HepG2 (cell line): ENCODE data around the gene ESYT1. TPM values are rescaled to one million over a fixed set of nuclear protein-coding genes. Genes with fewer than 3 reads are reported as not detected.

Source experiments
- ASH2L ChIP-seq: fragments of 300-600, 200-600 bp; sonication (generic); IDR thresholded peaks from 2 replicates; pipeline ENCODE4 v1.7.0; 2017; ENCODE audit warnings: low read depth, mild to moderate bottlenecking, moderate library complexity, mixed read lengths, low read length; ENCODE audit not compliant: insufficient read length
- BORCS8-MEF2B ChIP-seq: sonication (generic); formaldehyde crosslinking; IDR thresholded peaks from 2 replicates; pipeline ENCODE4 v1.8.0; 2022; ENCODE audit warnings: mild to moderate bottlenecking, missing genetic modification reagents
- CCDC6 ChIP-seq: sonication (generic); formaldehyde crosslinking; IDR thresholded peaks from 2 replicates; pipeline ENCODE4 v1.8.1; 2022; ENCODE audit warnings: mild to moderate bottlenecking, missing genetic modification reagents, moderate library complexity
- CENPT ChIP-seq: sonication (generic); formaldehyde crosslinking; IDR thresholded peaks from 2 replicates; pipeline ENCODE4 v1.8.0; 2022; ENCODE audit warnings: low read depth, mild to moderate bottlenecking, moderate library complexity, missing genetic modification reagents
- FOSL2 ChIP-seq: sonication (generic); formaldehyde crosslinking; IDR thresholded peaks from 2 replicates; pipeline ENCODE4 v1.4.0; 2020; ENCODE audit warnings: missing genetic modification reagents
- MTA3 ChIP-seq: sonication (generic); formaldehyde crosslinking; IDR thresholded peaks from 2 replicates; pipeline ENCODE4 v1.4.0; 2020; ENCODE audit warnings: missing genetic modification reagents
- POGZ ChIP-seq: sonication (generic); formaldehyde crosslinking; IDR thresholded peaks from 2 replicates; pipeline ENCODE4 v1.4.0; 2020; ENCODE audit warnings: mild to moderate bottlenecking, missing genetic modification reagents
- PRMT3 ChIP-seq: sonication (generic); formaldehyde crosslinking; IDR thresholded peaks from 2 replicates; pipeline ENCODE4 v1.8.1; 2022; ENCODE audit warnings: low read depth, mild to moderate bottlenecking, moderate library complexity, missing genetic modification reagents, borderline replicate concordance
- SSRP1 ChIP-seq: IDR thresholded peaks from 2 replicates; pipeline ENCODE4 v1.6.1; 2016; ENCODE audit warnings: control low read depth
- TAF15 ChIP-seq: fragments of 200-400 bp; formaldehyde crosslinking; IDR thresholded peaks from one replicate; pipeline ENCODE4 v1.6.1; 2018; ENCODE audit warnings: mild to moderate bottlenecking, low read depth, low read length; ENCODE audit not compliant: poor library complexity, severe bottlenecking
- U2AF1 ChIP-seq: fragments of 200-400 bp; formaldehyde crosslinking; optimal IDR thresholded peaks from 2 replicates; pipeline ENCODE3; 2017; ENCODE audit warnings: mild to moderate bottlenecking, low read depth, low read length
- ZIK1 ChIP-seq: sonication (generic); formaldehyde crosslinking; IDR thresholded peaks from 2 replicates; pipeline ENCODE4 v1.5.0; 2020; ENCODE audit warnings: mild to moderate bottlenecking, low read depth, missing genetic modification reagents, borderline replicate concordance
- ZKSCAN1 ChIP-seq: fragments of 150-350 bp; IDR thresholded peaks from 2 replicates; pipeline ENCODE4 v1.6.1; 2014; ENCODE audit warnings: low read length
- ZNF343 ChIP-seq: sonication (generic); formaldehyde crosslinking; IDR thresholded peaks from 2 replicates; pipeline ENCODE4 v1.4.0; 2020; ENCODE audit warnings: mild to moderate bottlenecking, missing genetic modification reagents
- ZNF558 ChIP-seq: sonication (generic); formaldehyde crosslinking; IDR thresholded peaks from 2 replicates; pipeline ENCODE4 v1.9.0; 2022; ENCODE audit warnings: mild to moderate bottlenecking, missing genetic modification reagents, borderline replicate concordance
- ZNF644 ChIP-seq: IDR thresholded peaks from 2 replicates; pipeline ENCODE4 v1.6.1; 2016; ENCODE audit warnings: low read depth
- ZNF781 ChIP-seq: sonication (generic); formaldehyde crosslinking; IDR thresholded peaks from 2 replicates; pipeline ENCODE4 v1.5.1; 2020; ENCODE audit warnings: borderline replicate concordance, mild to moderate bottlenecking, missing genetic modification reagents; ENCODE audit errors: not compliant biosample characterization
- ZNF839 ChIP-seq: sonication (generic); formaldehyde crosslinking; IDR thresholded peaks from 2 replicates; pipeline ENCODE4 v1.4.0; 2020; ENCODE audit warnings: missing genetic modification reagents, mild to moderate bottlenecking, borderline replicate concordance
- polyA plus RNA-seq, 8 experiments: library from polyadenylated mRNA; depleted of rRNA in 3 of 8; stranded (reverse) in 7 of 8; unstranded in 1 of 8; fragments of >200 nt; fragmentation: Illumina TruSeq in 4 of 8; extraction: Trizol in 4 of 8; gene quantifications; 2 replicates each; pipeline versions ENCODE4 v1.2.1 to v1.2.3, GENCODE V29; 2011 to 2016; ENCODE audit warnings: low read depth in 4 of 8, missing spikeins in 1 of 8, mixed read lengths in 1 of 8; ENCODE audit not compliant: insufficient read depth in 1 of 8
- total RNA-seq, 5 experiments: library from RNA; depleted of rRNA; stranded (reverse); fragments of >200 nt; fragmentation: Illumina TruSeq; extraction: Trizol; gene quantifications; 2 replicates each; pipeline ENCODE4 v1.2.3, GENCODE V29; 2016; ENCODE audit warnings: low read depth in 1 of 5
- TF ChIP-seq, protein P1 (sequence below): sonication (generic); formaldehyde crosslinking; IDR thresholded peaks from 2 replicates; pipeline ENCODE4 v1.4.0; 2020; ENCODE audit warnings: missing genetic modification reagents
- TF ChIP-seq, protein P2 (sequence below): sonication (generic); formaldehyde crosslinking; IDR thresholded peaks from 2 replicates; pipeline ENCODE4 v1.8.0; 2022; ENCODE audit warnings: missing genetic modification reagents, mild to moderate bottlenecking, borderline replicate concordance
- TF ChIP-seq, protein P3 (sequence below): fragments of 450-650 bp; IDR thresholded peaks from 2 replicates; pipeline ENCODE4 v1.6.1; 2016

Gene ESYT1
- total and polyA plus RNA-seq, 2 of the 13 experiments (the other 11 are each of a cell fraction or from before 2014, with no cell fraction given) = 66.9 to 71.0 TPM

DNA sequence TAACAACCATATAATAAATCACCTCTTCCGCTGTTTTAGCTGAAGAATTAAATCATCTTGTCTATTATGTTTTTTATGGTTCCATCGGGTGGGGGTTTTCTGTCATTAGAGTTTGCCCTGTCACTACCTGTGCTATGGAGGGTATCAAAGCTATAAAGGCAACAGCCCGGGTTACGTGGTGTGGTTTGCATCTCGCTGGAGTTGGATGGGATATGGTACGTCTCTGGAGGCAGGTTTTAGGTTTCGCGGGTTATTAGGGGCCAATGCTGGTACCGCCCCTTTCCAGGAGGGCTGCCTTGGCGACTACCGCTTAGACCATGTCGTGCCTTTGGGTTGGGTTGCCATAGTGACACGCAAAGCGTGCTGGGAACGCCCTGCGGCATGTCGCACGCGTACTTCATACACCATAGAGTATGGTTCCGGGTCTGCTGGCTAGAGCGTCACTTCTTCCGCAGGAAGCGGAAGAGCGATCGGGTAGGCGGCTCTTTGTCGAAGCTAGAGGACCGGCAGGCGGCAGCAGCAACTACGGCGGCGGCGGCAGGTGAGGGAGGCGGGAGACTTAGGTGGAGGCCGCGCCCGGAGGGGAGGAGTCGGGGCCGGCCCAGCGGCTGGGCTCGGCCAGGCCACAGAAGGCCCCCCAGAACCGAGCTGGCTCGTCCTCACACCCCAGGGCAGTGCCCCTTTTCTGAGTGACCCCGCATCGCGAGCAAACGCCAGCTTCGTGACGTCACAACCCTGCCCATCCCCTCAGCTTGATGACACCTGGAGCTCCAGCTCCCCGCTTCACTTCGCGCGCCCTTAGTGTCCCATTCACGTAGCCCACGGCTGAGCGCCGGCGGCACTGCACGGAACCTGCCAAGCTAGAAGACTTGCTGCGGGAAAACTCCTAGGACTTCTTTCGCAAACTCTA, 10.0 kb upstream of the ESYT1 start, which contains the start of gene ZC3H10 (continued):
- 0 out of 2 replicates have a peak, but pooled peaks have one; percentile 56 for TF ChIP-seq ZNF558
- TF ChIP-seq FOSL2 = peak; percentile 65
- peak; percentile 92 for TF ChIP-seq TAF15
- TF ChIP-seq, protein P1, sequence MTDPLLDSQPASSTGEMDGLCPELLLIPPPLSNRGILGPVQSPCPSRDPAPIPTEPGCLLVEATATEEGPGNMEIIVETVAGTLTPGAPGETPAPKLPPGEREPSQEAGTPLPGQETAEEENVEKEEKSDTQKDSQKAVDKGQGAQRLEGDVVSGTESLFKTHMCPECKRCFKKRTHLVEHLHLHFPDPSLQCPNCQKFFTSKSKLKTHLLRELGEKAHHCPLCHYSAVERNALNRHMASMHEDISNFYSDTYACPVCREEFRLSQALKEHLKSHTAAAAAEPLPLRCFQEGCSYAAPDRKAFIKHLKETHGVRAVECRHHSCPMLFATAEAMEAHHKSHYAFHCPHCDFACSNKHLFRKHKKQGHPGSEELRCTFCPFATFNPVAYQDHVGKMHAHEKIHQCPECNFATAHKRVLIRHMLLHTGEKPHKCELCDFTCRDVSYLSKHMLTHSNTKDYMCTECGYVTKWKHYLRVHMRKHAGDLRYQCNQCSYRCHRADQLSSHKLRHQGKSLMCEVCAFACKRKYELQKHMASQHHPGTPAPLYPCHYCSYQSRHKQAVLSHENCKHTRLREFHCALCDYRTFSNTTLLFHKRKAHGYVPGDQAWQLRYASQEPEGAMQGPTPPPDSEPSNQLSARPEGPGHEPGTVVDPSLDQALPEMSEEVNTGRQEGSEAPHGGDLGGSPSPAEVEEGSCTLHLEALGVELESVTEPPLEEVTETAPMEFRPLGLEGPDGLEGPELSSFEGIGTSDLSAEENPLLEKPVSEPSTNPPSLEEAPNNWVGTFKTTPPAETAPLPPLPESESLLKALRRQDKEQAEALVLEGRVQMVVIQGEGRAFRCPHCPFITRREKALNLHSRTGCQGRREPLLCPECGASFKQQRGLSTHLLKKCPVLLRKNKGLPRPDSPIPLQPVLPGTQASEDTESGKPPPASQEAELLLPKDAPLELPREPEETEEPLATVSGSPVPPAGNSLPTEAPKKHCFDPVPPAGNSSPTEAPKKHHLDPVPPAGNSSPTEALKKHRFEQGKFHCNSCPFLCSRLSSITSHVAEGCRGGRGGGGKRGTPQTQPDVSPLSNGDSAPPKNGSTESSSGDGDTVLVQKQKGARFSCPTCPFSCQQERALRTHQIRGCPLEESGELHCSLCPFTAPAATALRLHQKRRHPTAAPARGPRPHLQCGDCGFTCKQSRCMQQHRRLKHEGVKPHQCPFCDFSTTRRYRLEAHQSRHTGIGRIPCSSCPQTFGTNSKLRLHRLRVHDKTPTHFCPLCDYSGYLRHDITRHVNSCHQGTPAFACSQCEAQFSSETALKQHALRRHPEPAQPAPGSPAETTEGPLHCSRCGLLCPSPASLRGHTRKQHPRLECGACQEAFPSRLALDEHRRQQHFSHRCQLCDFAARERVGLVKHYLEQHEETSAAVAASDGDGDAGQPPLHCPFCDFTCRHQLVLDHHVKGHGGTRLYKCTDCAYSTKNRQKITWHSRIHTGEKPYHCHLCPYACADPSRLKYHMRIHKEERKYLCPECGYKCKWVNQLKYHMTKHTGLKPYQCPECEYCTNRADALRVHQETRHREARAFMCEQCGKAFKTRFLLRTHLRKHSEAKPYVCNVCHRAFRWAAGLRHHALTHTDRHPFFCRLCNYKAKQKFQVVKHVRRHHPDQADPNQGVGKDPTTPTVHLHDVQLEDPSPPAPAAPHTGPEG = no peak; the same call in 1 of the 2 replicates
- peak; percentile 94; the same call in 1 of the 2 replicates for TF ChIP-seq CCDC6 (CRISPR knock-in tag)
- TF ChIP-seq ZIK1 = peak; percentile 59; the same call in 1 of the 2 replicates
- TF ChIP-seq CENPT (CRISPR knock-in tag) = no peak
- peak; percentile 87; the same call in 1 of the 2 replicates for TF ChIP-seq PRMT3
- TF ChIP-seq ZNF343 (CRISPR knock-in tag) = peak; percentile 55; the same call in 1 of the 2 replicates
- TF ChIP-seq, protein P2, sequence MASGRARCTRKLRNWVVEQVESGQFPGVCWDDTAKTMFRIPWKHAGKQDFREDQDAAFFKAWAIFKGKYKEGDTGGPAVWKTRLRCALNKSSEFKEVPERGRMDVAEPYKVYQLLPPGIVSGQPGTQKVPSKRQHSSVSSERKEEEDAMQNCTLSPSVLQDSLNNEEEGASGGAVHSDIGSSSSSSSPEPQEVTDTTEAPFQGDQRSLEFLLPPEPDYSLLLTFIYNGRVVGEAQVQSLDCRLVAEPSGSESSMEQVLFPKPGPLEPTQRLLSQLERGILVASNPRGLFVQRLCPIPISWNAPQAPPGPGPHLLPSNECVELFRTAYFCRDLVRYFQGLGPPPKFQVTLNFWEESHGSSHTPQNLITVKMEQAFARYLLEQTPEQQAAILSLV (CRISPR knock-in tag) = peak; percentile 97; the same call in 1 of the 2 replicates
- no peak for TF ChIP-seq ZNF644
- TF ChIP-seq ASH2L = peak; percentile 77
- no peak for TF ChIP-seq ZKSCAN1
- TF ChIP-seq BORCS8-MEF2B = peak; percentile 95
- TF ChIP-seq, protein P3, sequence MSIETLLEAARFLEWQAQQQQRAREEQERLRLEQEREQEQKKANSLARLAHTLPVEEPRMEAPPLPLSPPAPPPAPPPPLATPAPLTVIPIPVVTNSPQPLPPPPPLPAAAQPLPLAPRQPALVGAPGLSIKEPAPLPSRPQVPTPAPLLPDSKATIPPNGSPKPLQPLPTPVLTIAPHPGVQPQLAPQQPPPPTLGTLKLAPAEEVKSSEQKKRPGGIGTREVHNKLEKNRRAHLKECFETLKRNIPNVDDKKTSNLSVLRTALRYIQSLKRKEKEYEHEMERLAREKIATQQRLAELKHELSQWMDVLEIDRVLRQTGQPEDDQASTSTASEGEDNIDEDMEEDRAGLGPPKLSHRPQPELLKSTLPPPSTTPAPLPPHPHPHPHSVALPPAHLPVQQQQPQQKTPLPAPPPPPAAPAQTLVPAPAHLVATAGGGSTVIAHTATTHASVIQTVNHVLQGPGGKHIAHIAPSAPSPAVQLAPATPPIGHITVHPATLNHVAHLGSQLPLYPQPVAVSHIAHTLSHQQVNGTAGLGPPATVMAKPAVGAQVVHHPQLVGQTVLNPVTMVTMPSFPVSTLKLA = peak; percentile 96
- no peak for TF ChIP-seq SSRP1
- TF ChIP-seq MTA3 (CRISPR knock-in tag) = no peak
- no peak for TF ChIP-seq U2AF1
- TF ChIP-seq POGZ (CRISPR knock-in tag) = peak; percentile 87
- no peak for TF ChIP-seq ZNF839 (CRISPR knock-in tag)
- peak; percentile 53 for TF ChIP-seq ZNF781 (CRISPR knock-in tag)
